Measurements from ENCODE around the gene TXNRD1. TPM values are rescaled to one million over a fixed set of nuclear protein-coding genes. Genes with fewer than 3 reads are reported as not detected.
"Not testable (repeated sequence)": the region's sequence is repeated elsewhere in the genome, so short reads cannot be mapped to it uniquely, and the experiment has no call there.

TXNRD1 gene
- total RNA-seq: 93.3 and 103 TPM in 2 replicates

GRCh38 chr12:104215638-104216297, at the start of gene TXNRD1:
TXNRD1 (plus strand) TSS chr12:104215779; CDS start chr12:104215803, 24 bp downstream.
- Mint-ChIP-seq H3K4me1 (ENCODE audit: low read depth) (peaks cover 44% of the 10 kb centered on the region), H3K9me3 (no peaks in the 10 kb centered on the region), H3K4me3 (peak within 1 kb of the TSS; percentile 82), H3K36me3 (ENCODE audit: low read depth) (peaks cover 3% of the 10 kb centered on the region), H3K27me3 (ENCODE audit: insufficient read depth) (peaks cover 6% of the 10 kb centered on the region), H3K27ac (peak within 1 kb of the TSS; percentile 55)
- peak; percentile 79 for DNase-seq (ENCODE audit: low spot score)
- intact Hi-C loops (cut with micrococcal nuclease): loop anchor here (1.0 to 5.0 kb wide), 6 partner anchors 73 to 1022 kb away; partner anchors contain the start of genes APPL2 and EID3

GRCh38 chr12:104165801-104166200, 49.8 kb upstream of the TXNRD1 start:
- Mint-ChIP-seq H3K27me3 (ENCODE audit: insufficient read depth) (peaks cover 6% of the 10 kb centered on the region), H3K9me3 (no peaks in the 10 kb centered on the region), H3K4me3 (no peak overlapping the region), H3K4me1 (ENCODE audit: low read depth) (no peaks in the 10 kb centered on the region), H3K36me3 (ENCODE audit: low read depth) (no peaks in the 10 kb centered on the region), H3K27ac (no peak overlapping the region)
- no peak for DNase-seq (ENCODE audit: low spot score)
- intact Hi-C loops (cut with micrococcal nuclease): no loop called here

- Mint-ChIP-seq H3K9me3 (no peaks in the 10 kb centered on the region), H3K4me3 (no peak overlapping the region), H3K27ac (no peak overlapping the region), H3K4me1 (ENCODE audit: low read depth) (no peaks in the 10 kb centered on the region), H3K27me3 (ENCODE audit: insufficient read depth) (peaks cover 6% of the 10 kb centered on the region), H3K36me3 (ENCODE audit: low read depth) (no peaks in the 10 kb centered on the region)
- intact Hi-C loops (cut with micrococcal nuclease): no loop called here
- no peak for DNase-seq (ENCODE audit: low spot score)
Observed at GRCh38 chr12:104166465-104166864, 49.1 kb upstream of the TXNRD1 start.

- Mint-ChIP-seq H3K9me3 (no peaks in the 10 kb centered on the region), H3K4me3 (no peak overlapping the region), H3K36me3 (ENCODE audit: low read depth) (no peaks in the 10 kb centered on the region), H3K27me3 (ENCODE audit: insufficient read depth) (peaks cover 4% of the 10 kb centered on the region), H3K27ac (no peak overlapping the region), H3K4me1 (ENCODE audit: low read depth) (no peaks in the 10 kb centered on the region)
- intact Hi-C loops (cut with micrococcal nuclease): no loop called here
- DNase-seq (ENCODE audit: low spot score): no peak
Observed at GRCh38 chr12:104167519-104168458, 47.8 kb upstream of the TXNRD1 start.

GRCh38 chr12:104168596-104168995, 47.0 kb upstream of the TXNRD1 start:
- intact Hi-C loops (cut with micrococcal nuclease): no loop called here
- no peaks in the 10 kb centered on the region for H3K9me3 Mint-ChIP-seq
- peaks cover 4% of the 10 kb centered on the region for H3K27me3 Mint-ChIP-seq (ENCODE audit: insufficient read depth)
- DNase-seq (ENCODE audit: low spot score): no peak
- H3K27ac Mint-ChIP-seq: no peak overlapping the region
- H3K36me3 Mint-ChIP-seq (ENCODE audit: low read depth): no peaks in the 10 kb centered on the region
- no peak overlapping the region for H3K4me3 Mint-ChIP-seq
- H3K4me1 Mint-ChIP-seq (ENCODE audit: low read depth): no peaks in the 10 kb centered on the region

GRCh38 chr12:104171785-104172569, 43.6 kb upstream of the TXNRD1 start:
- DNase-seq (ENCODE audit: low spot score): no peak
- intact Hi-C loops (cut with micrococcal nuclease): no loop called here
- no peaks in the 10 kb centered on the region for H3K36me3 Mint-ChIP-seq (ENCODE audit: low read depth)
- H3K4me3 Mint-ChIP-seq: no peak overlapping the region
- peaks cover under 1% of the 10 kb centered on the region for H3K4me1 Mint-ChIP-seq (ENCODE audit: low read depth)
- H3K9me3 Mint-ChIP-seq: no peaks in the 10 kb centered on the region
- H3K27ac Mint-ChIP-seq: no peak overlapping the region
- peaks cover 4% of the 10 kb centered on the region for H3K27me3 Mint-ChIP-seq (ENCODE audit: insufficient read depth)

GRCh38 chr12:104172570-104172947, 43.0 kb upstream of the TXNRD1 start:
- no peak overlapping the region for H3K4me3 Mint-ChIP-seq
- intact Hi-C loops (cut with micrococcal nuclease): no loop called here
- DNase-seq (ENCODE audit: low spot score): no peak
- no peaks in the 10 kb centered on the region for H3K9me3 Mint-ChIP-seq
- peaks cover 6% of the 10 kb centered on the region for H3K4me1 Mint-ChIP-seq (ENCODE audit: low read depth)
- H3K27me3 Mint-ChIP-seq (ENCODE audit: insufficient read depth): peaks cover 4% of the 10 kb centered on the region
- H3K27ac Mint-ChIP-seq: no peak overlapping the region
- H3K36me3 Mint-ChIP-seq (ENCODE audit: low read depth): no peaks in the 10 kb centered on the region

- DNase-seq (ENCODE audit: low spot score); H3K4me3 Mint-ChIP-seq; intact Hi-C loops (cut with micrococcal nuclease); H3K36me3 Mint-ChIP-seq (ENCODE audit: low read depth); H3K27me3 Mint-ChIP-seq (ENCODE audit: insufficient read depth); H3K9me3 Mint-ChIP-seq; H3K27ac Mint-ChIP-seq: not testable (repeated sequence)
- peaks cover 15% of the 10 kb centered on the region for H3K4me1 Mint-ChIP-seq (ENCODE audit: low read depth)
Observed at GRCh38 chr12:104173804-104174203, 41.8 kb upstream of the TXNRD1 start.

- intact Hi-C loops (cut with micrococcal nuclease): no loop called here
- Mint-ChIP-seq H3K27me3 (ENCODE audit: insufficient read depth) (no peaks in the 10 kb centered on the region), H3K9me3 (no peaks in the 10 kb centered on the region), H3K27ac (no peak overlapping the region), H3K4me1 (ENCODE audit: low read depth) (peaks cover 15% of the 10 kb centered on the region), H3K36me3 (ENCODE audit: low read depth) (no peaks in the 10 kb centered on the region), H3K4me3 (no peak overlapping the region)
- DNase-seq (ENCODE audit: low spot score): no peak
Observed at GRCh38 chr12:104175726-104176247, 39.8 kb upstream of the TXNRD1 start.

GRCh38 chr12:104177336-104177662, 38.3 kb upstream of the TXNRD1 start:
- Mint-ChIP-seq H3K4me3 (no peak overlapping the region), H3K27ac (no peak overlapping the region)
- intact Hi-C loops (cut with micrococcal nuclease): no loop called here

GRCh38 chr12:104177663-104178501, 37.7 kb upstream of the TXNRD1 start:
- no peaks in the 10 kb centered on the region for H3K9me3 Mint-ChIP-seq
- no peaks in the 10 kb centered on the region for H3K36me3 Mint-ChIP-seq (ENCODE audit: low read depth)
- H3K4me1 Mint-ChIP-seq (ENCODE audit: low read depth): peaks cover 15% of the 10 kb centered on the region
- intact Hi-C loops (cut with micrococcal nuclease): no loop called here
- peak overlapping the region; percentile 55 for H3K27ac Mint-ChIP-seq
- H3K27me3 Mint-ChIP-seq (ENCODE audit: insufficient read depth): no peaks in the 10 kb centered on the region
- no peak for DNase-seq (ENCODE audit: low spot score)
- peak overlapping the region; percentile 11 for H3K4me3 Mint-ChIP-seq

More at GRCh38 chr12:104177336-104177662, 38.3 kb upstream of the TXNRD1 start:
- Mint-ChIP-seq H3K27me3 (ENCODE audit: insufficient read depth) (no peaks in the 10 kb centered on the region), H3K36me3 (ENCODE audit: low read depth) (no peaks in the 10 kb centered on the region), H3K4me1 (ENCODE audit: low read depth) (peaks cover 15% of the 10 kb centered on the region), H3K9me3 (no peaks in the 10 kb centered on the region)
- no peak for DNase-seq (ENCODE audit: low spot score)

GRCh38 chr12:104180374-104180773, 35.2 kb upstream of the TXNRD1 start:
- no peaks in the 10 kb centered on the region for H3K27me3 Mint-ChIP-seq (ENCODE audit: insufficient read depth)
- intact Hi-C loops (cut with micrococcal nuclease): no loop called here
- DNase-seq (ENCODE audit: low spot score): no peak
- no peak overlapping the region for H3K4me3 Mint-ChIP-seq
- no peak overlapping the region for H3K27ac Mint-ChIP-seq
- peaks cover 15% of the 10 kb centered on the region for H3K4me1 Mint-ChIP-seq (ENCODE audit: low read depth)
- no peaks in the 10 kb centered on the region for H3K36me3 Mint-ChIP-seq (ENCODE audit: low read depth)
- H3K9me3 Mint-ChIP-seq: no peaks in the 10 kb centered on the region

All from activated T-helper 1 cell treated with anti-CD3 and anti-CD28 coated beads, Interleukin-12 subunit alpha, Interleukin-12 subunit beta, Interleukin-2, Interleukin-4 antibody, amounts not matched to agents 30 ng/mL and 10 ng/mL and 1 ng/mL, durations not matched to agents 14 hours and 24 hours and 36 hours (primary cell).